ENCODE results near the gene PECR. TPM values are rescaled to one million over a fixed set of nuclear protein-coding genes. Genes with fewer than 3 reads are reported as not detected.

Gene PECR
- total RNA-seq, 1 donor: 10.1 TPM

GRCh38 chr2:216041438-216041837, 40.2 kb downstream of the PECR start:
- Histone ChIP-seq H3K9me3 (ENCODE audit: low read depth, low read length) (no peaks in the 10 kb centered on the region), H3K36me3 (ENCODE audit: insufficient read depth, low read length) (no peaks in the 10 kb centered on the region)

DNA sequence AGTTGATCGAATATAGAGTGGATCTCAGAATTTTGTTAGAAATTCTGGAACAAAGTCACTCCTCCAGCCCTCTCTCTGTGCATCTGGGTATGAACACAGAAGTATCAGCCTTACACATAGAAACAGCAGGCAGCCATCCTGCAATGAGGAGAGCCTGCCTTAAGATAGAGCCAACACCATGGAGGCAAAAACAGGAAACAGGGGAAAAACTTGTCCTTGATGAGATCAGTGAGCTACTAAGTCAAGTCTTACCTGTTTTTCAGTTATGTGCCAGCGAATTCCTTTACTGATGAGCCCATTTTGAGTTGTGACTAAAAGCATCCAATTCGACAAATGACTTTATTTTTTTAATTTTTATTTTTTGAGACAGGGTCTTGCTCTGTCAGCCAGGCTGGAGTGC, 41.7 kb downstream of the PECR start:
- no peak for TF ChIP-seq CTCF (IDR thresholded peaks at IDR 0.05; ENCODE audit: extremely low read depth, low read depth, low read length)
- Histone ChIP-seq H3K79me2 (ENCODE audit: insufficient read depth, low read length) (no peaks in the 10 kb centered on the region), H3K4me1 (ENCODE audit: insufficient read depth, low read length) (no peaks in the 10 kb centered on the region), H3K4me2 (ENCODE audit: insufficient read depth, low read length) (no peak overlapping the region), H3K36me3 (ENCODE audit: insufficient read depth, low read length) (no peaks in the 10 kb centered on the region), H4K20me1 (ENCODE audit: insufficient read depth, low read length) (no peaks in the 10 kb centered on the region), H3K9me3 (ENCODE audit: low read depth, low read length) (no peaks in the 10 kb centered on the region), H3K27ac (ENCODE audit: low read depth, low read length) (no peak overlapping the region), H3K4me3 (ENCODE audit: insufficient read depth, low read length) (no peak overlapping the region), H2AFZ (ENCODE audit: low read length) (no peak overlapping the region), H3K27me3 (ENCODE audit: insufficient read depth, low read length) (no peaks in the 10 kb centered on the region)
- DNase-seq (ENCODE audit: insufficient read length, low spot score, missing footprints): no peak

More at GRCh38 chr2:216041438-216041837, 40.2 kb downstream of the PECR start:
- no peaks in the 10 kb centered on the region for H3K4me1 ChIP-seq (ENCODE audit: insufficient read depth, low read length)
- no peak for TF ChIP-seq CTCF (IDR thresholded peaks at IDR 0.05; ENCODE audit: extremely low read depth, low read depth, low read length)
- H4K20me1 ChIP-seq (ENCODE audit: insufficient read depth, low read length): no peaks in the 10 kb centered on the region
- no peaks in the 10 kb centered on the region for H3K27me3 ChIP-seq (ENCODE audit: insufficient read depth, low read length)
- no peak overlapping the region for H2AFZ ChIP-seq (ENCODE audit: low read length)
- no peak for DNase-seq (ENCODE audit: insufficient read length, low spot score, missing footprints)
- no peaks in the 10 kb centered on the region for H3K79me2 ChIP-seq (ENCODE audit: insufficient read depth, low read length)
- H3K4me3 ChIP-seq (ENCODE audit: insufficient read depth, low read length): no peak overlapping the region
- no peak overlapping the region for H3K27ac ChIP-seq (ENCODE audit: low read depth, low read length)
- H3K4me2 ChIP-seq (ENCODE audit: insufficient read depth, low read length): no peak overlapping the region

GRCh38 chr2:216034065-216034464, 47.5 kb downstream of the PECR start:
- TF ChIP-seq CTCF (IDR thresholded peaks at IDR 0.05; ENCODE audit: extremely low read depth, low read depth, low read length): peak; percentile 97
- H3K27me3 ChIP-seq (ENCODE audit: insufficient read depth, low read length): no peaks in the 10 kb centered on the region
- H2AFZ ChIP-seq (ENCODE audit: low read length): no peak overlapping the region
- peak; percentile 91 for DNase-seq (ENCODE audit: insufficient read length, low spot score, missing footprints)
- no peaks in the 10 kb centered on the region for H4K20me1 ChIP-seq (ENCODE audit: insufficient read depth, low read length)
- H3K27ac ChIP-seq (ENCODE audit: low read depth, low read length): no peak overlapping the region
- no peaks in the 10 kb centered on the region for H3K79me2 ChIP-seq (ENCODE audit: insufficient read depth, low read length)
- H3K9me3 ChIP-seq (ENCODE audit: low read depth, low read length): no peaks in the 10 kb centered on the region
- no peak overlapping the region for H3K4me3 ChIP-seq (ENCODE audit: insufficient read depth, low read length)
- H3K4me1 ChIP-seq (ENCODE audit: insufficient read depth, low read length): peaks cover 12% of the 10 kb centered on the region
- no peak overlapping the region for H3K4me2 ChIP-seq (ENCODE audit: insufficient read depth, low read length)
- no peaks in the 10 kb centered on the region for H3K36me3 ChIP-seq (ENCODE audit: insufficient read depth, low read length)

GRCh38 chr2:216033403-216033802, 48.2 kb downstream of the PECR start:
- no peaks in the 10 kb centered on the region for H4K20me1 ChIP-seq (ENCODE audit: insufficient read depth, low read length)
- no peaks in the 10 kb centered on the region for H3K9me3 ChIP-seq (ENCODE audit: low read depth, low read length)
- no peaks in the 10 kb centered on the region for H3K79me2 ChIP-seq (ENCODE audit: insufficient read depth, low read length)
- peaks cover 12% of the 10 kb centered on the region for H3K4me1 ChIP-seq (ENCODE audit: insufficient read depth, low read length)
- no peaks in the 10 kb centered on the region for H3K36me3 ChIP-seq (ENCODE audit: insufficient read depth, low read length)
- H3K4me3 ChIP-seq (ENCODE audit: insufficient read depth, low read length): no peak overlapping the region
- no peaks in the 10 kb centered on the region for H3K27me3 ChIP-seq (ENCODE audit: insufficient read depth, low read length)
- no peak for DNase-seq (ENCODE audit: insufficient read length, low spot score, missing footprints)
- H2AFZ ChIP-seq (ENCODE audit: low read length): no peak overlapping the region
- H3K4me2 ChIP-seq (ENCODE audit: insufficient read depth, low read length): no peak overlapping the region
- TF ChIP-seq CTCF (IDR thresholded peaks at IDR 0.05; ENCODE audit: extremely low read depth, low read depth, low read length): no peak
- no peak overlapping the region for H3K27ac ChIP-seq (ENCODE audit: low read depth, low read length)
